ENCODE results near the gene RAB27A. TPM values are rescaled to one million over a fixed set of nuclear protein-coding genes. Genes with fewer than 3 reads are reported as not detected.

RAB27A gene
- total RNA-seq, 4 donors from 2014 or later = 8.3 to 30.8 (median 18.2) TPM

DNA sequence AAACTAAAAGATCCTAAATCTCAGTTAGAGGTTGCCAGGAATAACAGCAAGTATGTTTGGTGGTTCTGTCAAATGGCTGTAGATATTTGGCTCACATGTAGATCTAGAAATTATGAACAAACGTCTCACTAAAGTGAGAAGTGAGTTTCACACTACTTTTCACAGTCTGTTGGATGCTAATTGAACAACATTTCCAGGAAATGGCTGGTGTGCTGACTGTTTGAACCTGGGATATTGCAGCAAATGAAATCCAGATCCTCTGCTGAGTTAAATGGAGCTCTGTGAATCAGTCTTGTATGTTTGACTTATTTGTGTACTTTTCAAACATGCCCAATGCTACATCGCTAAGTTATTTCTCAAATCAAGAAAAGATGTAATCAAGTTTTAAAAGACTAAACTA, 71.6 kb downstream of the RAB27A start:
- Histone ChIP-seq H3K4me3 (no peak overlapping the region), H3K4me1 (peaks cover 0 to 21% (median 9%) of the 10 kb centered on the region in 4 donors), H3K27me3 (no peaks in the 10 kb centered on the region), H3K27ac (no peak overlapping the region), H3K9me3 (no peaks in the 10 kb centered on the region), H3K36me3 (no peaks in the 10 kb centered on the region)
- DNase-seq = no peak
- TF ChIP-seq, protein P1, sequence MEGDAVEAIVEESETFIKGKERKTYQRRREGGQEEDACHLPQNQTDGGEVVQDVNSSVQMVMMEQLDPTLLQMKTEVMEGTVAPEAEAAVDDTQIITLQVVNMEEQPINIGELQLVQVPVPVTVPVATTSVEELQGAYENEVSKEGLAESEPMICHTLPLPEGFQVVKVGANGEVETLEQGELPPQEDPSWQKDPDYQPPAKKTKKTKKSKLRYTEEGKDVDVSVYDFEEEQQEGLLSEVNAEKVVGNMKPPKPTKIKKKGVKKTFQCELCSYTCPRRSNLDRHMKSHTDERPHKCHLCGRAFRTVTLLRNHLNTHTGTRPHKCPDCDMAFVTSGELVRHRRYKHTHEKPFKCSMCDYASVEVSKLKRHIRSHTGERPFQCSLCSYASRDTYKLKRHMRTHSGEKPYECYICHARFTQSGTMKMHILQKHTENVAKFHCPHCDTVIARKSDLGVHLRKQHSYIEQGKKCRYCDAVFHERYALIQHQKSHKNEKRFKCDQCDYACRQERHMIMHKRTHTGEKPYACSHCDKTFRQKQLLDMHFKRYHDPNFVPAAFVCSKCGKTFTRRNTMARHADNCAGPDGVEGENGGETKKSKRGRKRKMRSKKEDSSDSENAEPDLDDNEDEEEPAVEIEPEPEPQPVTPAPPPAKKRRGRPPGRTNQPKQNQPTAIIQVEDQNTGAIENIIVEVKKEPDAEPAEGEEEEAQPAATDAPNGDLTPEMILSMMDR (IDR thresholded peaks at IDR 0.05) = no peak
- TF ChIP-seq POLR2A (IDR thresholded peaks at IDR 0.05) = no peak

GRCh38 chr15:55204464-55204863, 85.1 kb downstream of the RAB27A start:
- no peaks in the 10 kb centered on the region for H3K9me3 ChIP-seq
- H3K27me3 ChIP-seq = no peaks in the 10 kb centered on the region
- no peaks in the 10 kb centered on the region for H3K36me3 ChIP-seq
- no peak overlapping the region for H3K27ac ChIP-seq
- TF ChIP-seq, protein P1 (IDR thresholded peaks at IDR 0.05) = no peak
- no peak for TF ChIP-seq POLR2A (IDR thresholded peaks at IDR 0.05)
- H3K4me3 ChIP-seq = no peak overlapping the region
- no peaks in the 10 kb centered on the region for H3K4me1 ChIP-seq
- no peak for DNase-seq

DNA sequence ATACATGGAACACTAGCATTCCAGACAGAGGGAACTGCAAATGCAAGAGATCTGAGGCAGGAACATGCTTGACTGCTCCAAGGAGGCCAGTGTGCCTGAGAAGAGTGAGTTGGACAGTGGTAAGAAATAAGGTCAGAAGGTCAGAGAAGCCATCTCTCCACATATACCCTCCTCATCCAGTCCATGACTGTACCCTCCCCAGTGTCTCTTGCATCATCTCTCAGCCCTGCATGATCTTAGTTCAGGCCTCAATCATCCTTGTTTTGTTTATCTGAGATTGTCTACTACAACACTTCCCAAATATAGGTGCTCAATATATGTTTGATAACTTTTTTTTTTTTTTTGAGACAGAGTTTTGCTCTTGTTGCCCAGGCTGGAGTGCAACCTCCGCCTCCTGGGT, 87.4 kb downstream of the RAB27A start:
- H3K9me3 ChIP-seq = no peaks in the 10 kb centered on the region
- H3K4me1 ChIP-seq = peaks cover 0 to 5% (median 2%) of the 10 kb centered on the region in 4 donors
- H3K36me3 ChIP-seq = no peaks in the 10 kb centered on the region
- no peaks in the 10 kb centered on the region for H3K27me3 ChIP-seq
- TF ChIP-seq, protein P1 (IDR thresholded peaks at IDR 0.05) = no peak
- no peak for TF ChIP-seq POLR2A (IDR thresholded peaks at IDR 0.05)
- no peak for DNase-seq
- no peak overlapping the region for H3K27ac ChIP-seq
- H3K4me3 ChIP-seq = no peak overlapping the region

- DNase-seq = no peak
- H3K36me3 ChIP-seq = no peaks in the 10 kb centered on the region
- no peak overlapping the region for H3K4me3 ChIP-seq
- no peaks in the 10 kb centered on the region for H3K27me3 ChIP-seq
- peaks cover 0 to 28% (median 2%) of the 10 kb centered on the region in 4 donors for H3K4me1 ChIP-seq
- no peak overlapping the region for H3K27ac ChIP-seq
- TF ChIP-seq, protein P1 (IDR thresholded peaks at IDR 0.05) = no peak
- no peak for TF ChIP-seq POLR2A (IDR thresholded peaks at IDR 0.05)
- no peaks in the 10 kb centered on the region for H3K9me3 ChIP-seq
These were observed 90.9 kb downstream of the RAB27A start for GRCh38 chr15:55198706-55199105.

GRCh38 chr15:55197719-55198118, 91.9 kb downstream of the RAB27A start:
- no peak for DNase-seq
- H3K36me3 ChIP-seq = no peaks in the 10 kb centered on the region
- no peaks in the 10 kb centered on the region for H3K9me3 ChIP-seq
- H3K4me3 ChIP-seq = peak overlapping the region; percentile 63 to 86 (median 66)
- peak overlapping the region; percentile 81 to 90 (median 84) for H3K27ac ChIP-seq
- TF ChIP-seq POLR2A (IDR thresholded peaks at IDR 0.05) = no peak
- TF ChIP-seq, protein P1 (IDR thresholded peaks at IDR 0.05) = no peak
- H3K27me3 ChIP-seq = no peaks in the 10 kb centered on the region
- H3K4me1 ChIP-seq = peaks cover 0 to 29% (median 2%) of the 10 kb centered on the region in 4 donors

DNA sequence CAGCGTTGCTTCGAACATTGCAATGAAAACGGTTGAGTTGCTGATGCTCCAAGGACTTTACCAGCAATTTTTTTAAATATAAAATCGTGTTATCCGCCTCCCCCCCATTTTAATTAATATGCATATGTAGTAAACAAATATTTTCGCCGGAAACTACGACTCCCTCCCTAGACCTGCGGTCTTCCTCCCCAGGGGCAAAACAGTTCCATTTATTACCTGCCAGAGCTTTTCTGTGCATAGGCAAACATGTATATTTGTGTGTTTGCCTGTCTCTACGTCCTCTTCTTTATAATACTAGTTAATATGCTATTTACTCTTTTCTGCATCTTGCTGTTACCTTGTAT, 92.3 kb downstream of the RAB27A start:
- H3K4me1 ChIP-seq = peaks cover 0 to 29% (median 2%) of the 10 kb centered on the region in 4 donors
- TF ChIP-seq, protein P1 (IDR thresholded peaks at IDR 0.05) = peak in 1 of 6 experiments; percentile 3
- no peak for TF ChIP-seq POLR2A (IDR thresholded peaks at IDR 0.05)
- no peak for DNase-seq

More for the DNA sequence above, 92.3 kb downstream of the RAB27A start:
- Histone ChIP-seq H3K4me3 (peak overlapping the region; percentile 63 to 86 (median 66)), H3K27ac (peak overlapping the region; percentile 81 to 90 (median 84)), H3K9me3 (no peaks in the 10 kb centered on the region), H3K36me3 (peaks cover 0 to under 1% (median 0%) of the 10 kb centered on the region in 3 donors), H3K27me3 (no peaks in the 10 kb centered on the region)
